ENCODE results near the gene CISD1.
"Not testable (repeated sequence)": the region's sequence is repeated elsewhere in the genome, so short reads cannot be mapped to it uniquely, and the experiment has no call there.

The CISD1 gene

GRCh38 chr10:58268946-58269781, at the start of gene CISD1:
CISD1 (plus strand) TSS chr10:58269162; CDS start chr10:58269274, 112 bp downstream.
- DNase-seq: peak; percentile 97

GRCh38 chr10:58219875-58220274, 49.1 kb upstream of the CISD1 start:
- DNase-seq: no peak

DNA sequence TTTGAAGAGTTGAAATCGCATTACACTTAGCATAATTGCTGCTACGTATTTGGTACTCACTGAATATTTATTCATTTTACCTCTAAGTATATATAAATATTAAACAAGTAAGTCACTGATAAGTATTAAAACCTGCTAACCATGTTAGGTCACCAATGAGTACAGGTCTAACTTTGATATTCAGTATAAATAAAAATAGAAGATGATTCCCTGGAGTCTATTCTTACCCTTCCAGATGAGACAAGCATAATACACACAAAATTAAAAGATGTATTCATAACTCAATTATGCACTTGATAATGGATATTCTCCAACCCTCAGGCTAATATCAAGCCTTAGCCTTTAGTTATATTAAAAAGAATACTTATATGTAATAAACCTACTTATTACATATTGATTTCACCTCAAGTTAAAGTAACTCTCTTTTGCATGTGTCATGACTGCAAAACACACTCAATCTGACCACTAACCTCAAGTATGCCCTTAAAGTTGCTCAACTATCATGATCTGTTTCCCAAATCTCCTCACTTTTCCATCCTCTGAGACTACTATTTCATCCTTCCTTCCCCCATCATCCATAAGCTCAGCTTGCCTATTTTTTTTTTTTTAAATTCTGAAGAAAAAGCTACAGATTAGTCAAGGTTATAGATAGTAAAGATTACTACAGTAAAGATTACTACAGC, 48.1 kb upstream of the CISD1 start:
- DNase-seq: peak; percentile 22

- no peak for DNase-seq
Measured at GRCh38 chr10:58225654-58226053, 43.3 kb upstream of the CISD1 start.

DNA sequence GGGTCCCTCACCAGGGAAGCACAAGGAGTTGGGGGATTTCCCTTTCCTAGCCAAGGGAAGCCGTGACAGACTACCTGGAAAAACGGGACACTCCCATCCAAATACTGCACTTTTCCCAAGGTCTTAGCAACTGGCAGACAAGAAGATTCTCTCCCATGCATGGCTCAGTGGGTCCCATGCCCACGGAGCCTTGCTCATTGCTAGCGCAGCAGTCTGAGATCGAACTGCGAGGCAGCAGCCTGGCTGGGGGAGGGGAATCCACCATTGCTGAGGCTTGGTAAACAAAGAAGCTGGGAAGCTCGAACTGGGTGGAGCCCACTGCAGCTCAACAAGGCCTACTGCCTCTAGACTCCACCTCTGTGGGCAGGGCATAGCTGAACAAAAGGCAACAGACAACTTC, 39.1 kb upstream of the CISD1 start:
- DNase-seq: not testable (repeated sequence)

GRCh38 chr10:58237014-58237834, 31.7 kb upstream of the CISD1 start:
- DNase-seq: no peak

DNA sequence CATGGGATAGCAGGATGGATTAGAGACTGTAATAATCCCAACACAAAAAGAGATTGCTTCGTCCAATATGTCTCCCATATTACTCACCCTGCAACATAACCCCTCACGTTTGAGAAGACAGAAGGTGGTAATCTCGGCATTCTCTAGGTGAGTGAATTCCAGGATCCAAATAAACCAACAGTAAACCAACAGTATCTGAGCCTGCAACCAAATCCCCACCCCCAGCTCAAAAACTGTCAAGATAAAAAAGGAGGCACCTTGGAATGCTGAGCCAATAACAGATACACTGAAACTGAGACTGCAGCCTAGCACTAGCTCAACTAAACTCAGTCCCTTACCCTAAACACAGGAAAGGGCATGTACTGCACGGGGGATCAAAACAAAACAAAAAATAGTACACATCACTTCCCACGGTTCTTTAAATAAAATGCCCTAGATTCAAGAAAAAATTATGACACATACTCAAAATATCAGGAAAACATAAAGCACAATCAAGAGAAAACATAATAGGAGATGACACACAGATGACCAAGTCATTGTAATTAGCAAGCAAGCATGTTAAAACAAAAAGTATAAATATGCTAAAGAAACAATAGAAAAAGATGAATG, 29.3 kb upstream of the CISD1 start:
- no peak for DNase-seq

- DNase-seq: no peak
Measured at GRCh38 chr10:58240531-58240930, 28.4 kb upstream of the CISD1 start.

DNA sequence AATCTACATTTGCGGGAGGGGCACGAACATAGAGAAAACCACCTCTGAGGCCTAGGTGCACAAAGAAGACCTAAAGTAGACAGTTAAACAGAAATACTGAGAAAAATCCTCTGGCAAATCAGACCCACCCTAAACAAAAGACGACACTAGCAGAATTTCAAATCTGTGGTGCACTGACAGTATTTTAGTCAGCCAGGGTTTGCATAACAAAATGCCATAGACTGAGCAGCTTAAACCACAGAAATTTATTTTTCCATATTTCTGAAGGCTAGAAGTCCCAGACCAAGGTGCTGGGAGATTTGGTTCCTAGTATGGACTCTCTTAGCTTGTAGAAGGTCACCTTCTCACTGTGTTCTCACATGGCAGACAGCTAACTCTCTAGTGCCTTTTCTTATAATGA, 27.6 kb upstream of the CISD1 start:
- DNase-seq: no peak

- no peak for DNase-seq
Measured at GRCh38 chr10:58243269-58243668, 25.7 kb upstream of the CISD1 start.

DNA sequence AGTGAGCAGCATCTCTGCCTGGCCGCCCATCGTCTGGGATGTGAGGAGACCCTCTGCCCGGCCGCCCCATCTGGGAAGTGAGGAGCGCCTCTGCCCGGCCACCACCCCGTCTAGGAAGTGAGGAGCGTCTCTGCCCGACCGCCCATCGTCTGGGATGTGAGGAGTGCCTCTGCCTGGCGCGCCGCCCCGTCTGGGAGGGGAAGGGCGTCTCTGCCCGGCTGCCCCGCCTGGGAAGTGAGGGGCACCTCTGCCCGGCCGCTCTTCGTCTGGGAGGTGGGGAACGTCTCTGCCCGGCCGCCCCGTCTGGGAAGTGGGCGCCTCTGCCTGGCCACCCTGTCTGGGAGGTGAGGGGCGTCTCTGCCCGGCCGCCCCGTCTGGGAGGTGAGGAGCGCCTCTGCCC, 25.2 kb upstream of the CISD1 start:
- DNase-seq: not testable (repeated sequence)

GRCh38 chr10:58244242-58244641, 24.7 kb upstream of the CISD1 start:
- not testable (repeated sequence) for DNase-seq

DNA sequence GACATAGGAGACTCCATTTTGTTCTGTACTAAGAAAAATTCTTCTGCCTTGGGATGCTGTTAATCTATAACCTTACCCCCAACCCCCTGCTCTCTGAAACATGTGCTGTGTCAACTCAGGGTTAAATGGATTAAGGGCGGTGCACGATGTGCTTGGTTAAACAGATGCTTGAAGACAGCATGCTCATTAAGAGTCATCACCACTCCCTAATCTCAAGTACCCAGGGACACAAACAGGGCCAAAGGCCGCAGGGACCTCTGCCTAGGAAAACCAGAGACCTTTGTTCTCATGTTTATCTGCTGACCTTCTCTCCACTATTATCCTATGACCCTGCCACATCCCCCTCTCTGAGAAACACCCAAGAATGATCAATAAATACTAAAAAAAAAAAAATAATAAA, 24.3 kb upstream of the CISD1 start:
- DNase-seq: not testable (repeated sequence)

GRCh38 chr10:58253184-58253583, 15.8 kb upstream of the CISD1 start:
- DNase-seq: no peak

DNA sequence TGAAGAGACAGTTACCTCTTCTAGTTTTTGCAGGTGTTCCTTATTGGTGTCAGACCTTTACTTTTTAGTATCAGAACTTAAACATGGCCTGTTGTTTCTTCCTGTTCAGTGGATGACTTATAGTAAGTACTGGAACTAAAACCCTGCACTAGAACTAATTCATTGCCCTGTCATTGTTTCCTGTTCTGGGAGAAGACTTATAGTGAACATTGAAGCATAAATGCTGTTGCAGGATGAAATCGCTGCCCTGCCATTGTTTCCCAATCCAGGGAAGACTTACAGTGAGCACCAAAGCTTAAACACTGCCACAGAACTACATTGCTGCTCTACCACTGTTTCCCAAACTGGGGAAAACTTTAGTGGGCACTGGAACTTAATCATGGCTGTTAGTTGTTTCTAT, 14.3 kb upstream of the CISD1 start:
- no peak for DNase-seq

DNA sequence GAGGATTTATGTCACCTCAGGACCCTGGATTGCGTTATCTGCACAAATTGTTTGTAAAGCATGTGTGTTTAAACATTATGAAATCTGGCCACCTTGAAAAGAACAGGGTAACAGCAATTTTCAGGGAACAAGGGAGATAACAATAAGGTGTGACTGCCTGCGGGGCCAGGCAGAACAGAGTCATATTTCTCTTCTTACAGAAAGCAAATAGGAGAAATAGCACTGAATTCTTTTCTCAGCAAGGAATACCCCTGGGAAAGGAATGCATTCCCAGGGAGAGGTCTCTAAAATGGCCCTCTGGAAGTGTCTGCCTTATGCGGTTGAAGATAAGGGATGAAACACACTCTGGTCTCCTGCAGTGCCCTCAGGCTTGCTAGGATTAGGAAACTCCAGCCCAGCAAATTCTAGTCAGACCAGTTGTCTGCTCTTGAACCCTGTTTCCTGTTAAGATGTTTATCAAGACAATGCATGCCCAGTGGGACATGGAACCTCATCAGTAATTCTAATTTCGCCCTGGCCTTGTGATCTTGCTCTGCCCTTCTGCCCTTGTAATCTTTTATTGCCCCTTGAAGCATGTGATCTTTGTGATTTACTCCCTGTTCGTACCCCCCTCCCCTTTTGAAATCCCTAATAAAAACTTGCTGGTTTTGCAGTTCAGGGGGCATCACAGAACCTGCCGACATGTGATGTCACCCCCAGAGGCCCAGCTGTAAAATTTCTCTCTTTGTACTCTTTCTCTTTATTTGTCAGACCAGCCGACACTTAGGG, 12.8 kb upstream of the CISD1 start:
- DNase-seq: not testable (repeated sequence)

DNA sequence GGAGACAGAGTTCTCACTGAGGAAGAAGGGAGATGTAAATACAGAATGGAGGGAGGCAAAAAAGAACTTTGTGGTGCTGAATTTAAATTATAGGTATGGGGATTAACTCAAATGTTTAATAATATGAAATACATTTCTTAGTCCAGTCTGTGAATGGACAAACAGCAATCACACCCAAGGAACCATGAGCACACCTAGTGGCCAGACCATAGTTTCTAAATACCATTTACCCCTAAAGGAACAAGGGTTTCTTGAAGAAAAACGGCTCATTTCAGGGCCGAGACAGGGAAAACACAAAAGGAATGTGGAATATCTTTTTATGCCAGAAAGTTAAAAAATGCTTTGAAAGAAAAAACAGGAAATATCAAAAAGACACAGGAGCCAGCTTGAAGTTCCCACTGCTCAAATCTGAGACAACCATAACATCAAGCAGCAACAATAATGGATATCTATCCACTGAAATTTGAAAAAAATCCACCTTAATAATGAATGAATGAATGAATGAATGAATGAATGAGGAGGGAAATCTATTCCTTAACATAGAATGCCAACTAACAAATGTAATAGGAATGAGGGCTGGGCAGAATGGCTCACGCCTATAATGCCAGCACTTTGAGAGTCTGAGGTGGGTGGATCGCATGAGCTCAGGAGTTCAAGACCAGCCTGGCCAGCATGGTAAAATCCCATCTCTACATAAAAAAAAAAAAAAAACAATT, 9.8 kb upstream of the CISD1 start:
- DNase-seq: no peak

- no peak for DNase-seq
Measured at GRCh38 chr10:58260334-58260733, 8.6 kb upstream of the CISD1 start.

- DNase-seq: no peak
Measured at GRCh38 chr10:58262766-58263165, 6.2 kb upstream of the CISD1 start.

GRCh38 chr10:58264780-58265179, 4.2 kb upstream of the CISD1 start:
- DNase-seq: no peak

DNA sequence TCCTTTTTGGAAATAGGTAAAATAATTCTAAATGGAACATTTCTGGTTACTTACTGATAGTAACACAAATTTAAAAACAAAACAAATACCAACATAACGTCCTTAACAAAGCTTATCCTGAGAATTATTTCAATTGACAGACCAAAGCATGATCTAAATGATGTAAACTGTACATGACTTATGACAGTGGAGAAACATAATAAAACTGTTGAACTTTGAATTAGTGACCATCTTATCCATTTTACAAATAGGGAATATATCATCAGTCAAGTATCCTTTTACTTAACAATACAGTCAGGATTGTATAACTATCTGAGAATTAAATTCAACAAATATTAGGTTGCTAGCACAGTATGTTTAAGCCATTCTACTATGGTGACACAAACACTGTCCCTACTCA, 3.7 kb upstream of the CISD1 start:
- DNase-seq: no peak
